Amniotic epithelial cell (primary cell): ENCODE data around the gene AGL.
"Not testable (repeated sequence)": the region's sequence is repeated elsewhere in the genome, so short reads cannot be mapped to it uniquely, and the experiment has no call there.

ENCODE experiments used
- DNase-seq: peaks from one replicate; pipeline ENCODE4 v3.0.0-alpha.2; 2010; ENCODE audit warnings: low read depth

Gene AGL

GRCh38 chr1:99943223-99943794 is 93.1 kb downstream of the AGL start:
- peak; percentile 54 for DNase-seq

GRCh38 chr1:99944192-99944591 is 94.0 kb downstream of the AGL start:
- DNase-seq, result no peak

GRCh38 chr1:99945174-99945573 is 95.0 kb downstream of the AGL start:
- no peak for DNase-seq

- no peak for DNase-seq
Observed at GRCh38 chr1:99950486-99950885, 100.3 kb downstream of the AGL start.

GRCh38 chr1:99952522-99952921 is 102.4 kb downstream of the AGL start:
- DNase-seq, result no peak

GRCh38 chr1:99955375-99955774 is 105.2 kb downstream of the AGL start:
- no peak for DNase-seq

- DNase-seq, result peak; percentile 78
Observed at GRCh38 chr1:99956755-99957154, 106.6 kb downstream of the AGL start.

GRCh38 chr1:99957818-99958217 is 107.7 kb downstream of the AGL start:
- DNase-seq, result no peak

- DNase-seq, result not testable (repeated sequence)
Observed at GRCh38 chr1:99959189-99959705, 109.1 kb downstream of the AGL start.

GRCh38 chr1:99960260-99960659 is 110.1 kb downstream of the AGL start:
- DNase-seq, result not testable (repeated sequence)

GRCh38 chr1:99963041-99963795 is 113.1 kb downstream of the AGL start:
- DNase-seq, result peak; percentile 42

GRCh38 chr1:99964806-99965205 is 114.6 kb downstream of the AGL start:
- DNase-seq, result no peak

- no peak for DNase-seq
Observed at GRCh38 chr1:99965646-99966375, 115.7 kb downstream of the AGL start.

GRCh38 chr1:99968214-99968613 is 118.1 kb downstream of the AGL start:
- no peak for DNase-seq

- peak; percentile 5 for DNase-seq
Observed at GRCh38 chr1:99969260-99969728, 119.1 kb downstream of the AGL start.

- peak; percentile 55 for DNase-seq
Observed at GRCh38 chr1:99969729-99970621, 119.8 kb downstream of the AGL start, which contains the start of gene SLC35A3. Gene SLC35A3 (plus strand): TSS chr1:99969996. CDS start chr1:99993555, 23,559 bp downstream.

GRCh38 chr1:99970713-99971255 is 120.6 kb downstream of the AGL start:
- DNase-seq, result no peak

- not testable (repeated sequence) for DNase-seq
Observed at GRCh38 chr1:99972066-99972465, 121.9 kb downstream of the AGL start.
